Hepatocyte (in vitro differentiated cells): Measurements from ENCODE around the gene S1PR2.

Source experiments
- CTCF ChIP-seq: fragments of 200-600 bp; sonication (generic); IDR thresholded peaks from 2 replicates; pipeline ENCODE4 v1.5.1; 2016; ENCODE audit warnings: antibody characterized with exemption, mild to moderate bottlenecking; ENCODE audit not compliant: poor library complexity
- EZH2 ChIP-seq: fragments of 200-600 bp; sonication (generic); IDR thresholded peaks from 2 replicates; pipeline ENCODE4 v1.6.1; 2016; ENCODE audit warnings: antibody characterized with exemption, mild to moderate bottlenecking, borderline replicate concordance
- EZH2phosphoT487 ChIP-seq: fragments of 200-600 bp; sonication (generic); IDR thresholded peaks from one replicate; pipeline ENCODE4 v1.6.1; 2018; ENCODE audit warnings: antibody characterized with exemption, mild to moderate bottlenecking, low read depth, moderate library complexity; ENCODE audit not compliant: unreplicated experiment, severe bottlenecking

DNA sequence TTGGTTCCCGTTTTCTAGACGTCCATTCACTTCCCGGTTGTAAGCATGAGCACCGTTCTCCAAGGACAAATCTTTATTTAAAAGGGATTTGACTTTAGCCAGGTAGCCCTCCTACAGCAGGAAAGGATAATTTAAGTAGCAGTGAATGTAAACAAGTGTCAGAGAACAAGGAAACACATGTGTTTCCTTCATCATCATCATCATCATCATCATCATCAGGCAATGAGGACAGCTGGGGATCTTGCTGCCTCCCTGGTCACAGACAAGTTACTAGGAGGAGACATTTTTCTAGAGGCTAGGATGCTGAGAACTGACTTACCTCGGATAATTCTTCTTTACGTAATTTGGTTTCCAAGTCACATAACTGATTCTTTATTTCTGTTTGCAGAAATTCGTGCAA, 50.7 kb downstream of the S1PR2 start:
- no peak for TF ChIP-seq CTCF
- no peak for TF ChIP-seq EZH2
- TF ChIP-seq EZH2phosphoT487, result no peak
